ENCODE data around the gene PRRX2. TPM values are rescaled to one million over a fixed set of nuclear protein-coding genes. Genes with fewer than 3 reads are reported as not detected.

Gene PRRX2
- total and polyA plus RNA-seq, 2 of the 13 experiments (the other 11 are each of a cell fraction or from before 2014, with no cell fraction given): 0.05 TPM; not detected in 1

DNA sequence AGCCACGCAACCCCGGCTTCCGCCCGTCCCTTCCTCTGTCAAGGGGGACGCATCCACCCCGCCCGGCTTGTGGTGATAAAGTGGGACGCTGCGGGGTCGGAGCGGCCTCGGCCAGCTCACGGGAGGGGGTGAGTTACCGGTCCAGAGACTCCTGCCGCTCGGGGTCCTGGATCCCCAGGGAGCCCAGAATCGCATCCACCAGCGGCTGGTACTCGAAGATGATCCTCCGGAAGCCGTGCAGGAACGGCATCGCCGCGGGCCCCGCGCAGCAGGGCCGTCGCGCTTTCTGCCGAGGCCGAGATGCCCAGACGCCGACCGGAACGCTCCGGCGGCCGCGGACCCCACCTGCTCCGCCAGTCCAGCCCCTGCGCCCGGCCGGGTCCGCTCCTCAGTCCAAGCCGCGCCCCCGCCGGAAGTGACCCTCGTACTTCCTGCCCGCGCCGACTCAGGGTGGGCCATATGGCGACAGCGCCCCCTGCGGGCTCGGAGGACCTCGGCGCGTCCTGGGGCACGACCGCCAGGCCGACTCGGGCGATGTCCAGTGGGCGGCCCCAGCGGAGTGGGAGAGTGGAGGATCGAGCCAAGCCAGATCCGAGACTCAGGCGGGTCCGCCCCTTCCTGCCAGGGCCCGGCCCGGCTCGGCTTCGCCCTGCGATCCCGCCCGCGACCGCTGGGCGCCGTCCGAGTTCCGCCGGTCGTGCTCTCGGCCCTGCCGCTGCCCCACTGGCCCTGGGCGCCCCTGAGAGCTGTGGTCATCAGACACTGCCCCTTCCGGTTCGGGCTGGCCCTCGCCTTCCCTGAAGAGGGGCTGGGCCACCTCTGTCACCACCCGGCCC is 23.5 kb upstream of the PRRX2 start, which contains the start of gene ASB6 (continued):
- TF ChIP-seq, protein P1, sequence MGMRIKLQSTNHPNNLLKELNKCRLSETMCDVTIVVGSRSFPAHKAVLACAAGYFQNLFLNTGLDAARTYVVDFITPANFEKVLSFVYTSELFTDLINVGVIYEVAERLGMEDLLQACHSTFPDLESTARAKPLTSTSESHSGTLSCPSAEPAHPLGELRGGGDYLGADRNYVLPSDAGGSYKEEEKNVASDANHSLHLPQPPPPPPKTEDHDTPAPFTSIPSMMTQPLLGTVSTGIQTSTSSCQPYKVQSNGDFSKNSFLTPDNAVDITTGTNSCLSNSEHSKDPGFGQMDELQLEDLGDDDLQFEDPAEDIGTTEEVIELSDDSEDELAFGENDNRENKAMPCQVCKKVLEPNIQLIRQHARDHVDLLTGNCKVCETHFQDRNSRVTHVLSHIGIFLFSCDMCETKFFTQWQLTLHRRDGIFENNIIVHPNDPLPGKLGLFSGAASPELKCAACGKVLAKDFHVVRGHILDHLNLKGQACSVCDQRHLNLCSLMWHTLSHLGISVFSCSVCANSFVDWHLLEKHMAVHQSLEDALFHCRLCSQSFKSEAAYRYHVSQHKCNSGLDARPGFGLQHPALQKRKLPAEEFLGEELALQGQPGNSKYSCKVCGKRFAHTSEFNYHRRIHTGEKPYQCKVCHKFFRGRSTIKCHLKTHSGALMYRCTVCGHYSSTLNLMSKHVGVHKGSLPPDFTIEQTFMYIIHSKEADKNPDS (CRISPR knock-in tag; IDR thresholded peaks at IDR 0.05): no peak
- TF ChIP-seq ZNF17 (CRISPR knock-in tag; IDR thresholded peaks at IDR 0.05) (no peak), ZNF646 (CRISPR knock-in tag; IDR thresholded peaks at IDR 0.05) (no peak), SMYD3 (CRISPR knock-in tag; IDR thresholded peaks at IDR 0.05) (peak; percentile 67; the same call in 1 of the 2 replicates), RFXAP (CRISPR knock-in tag; IDR thresholded peaks at IDR 0.05; ENCODE audit: borderline replicate concordance) (peak; percentile 85), ZNF724P (CRISPR knock-in tag; IDR thresholded peaks at IDR 0.05; ENCODE audit: borderline replicate concordance) (no peak), ZNF577 (CRISPR knock-in tag; IDR thresholded peaks at IDR 0.05; ENCODE audit: borderline replicate concordance, low read depth) (no peak), ZNF296 (CRISPR knock-in tag; conservative IDR thresholded peaks at IDR 0.05) (peak; percentile 99), ZNF24 (IDR thresholded peaks at IDR 0.05) (no peak), CHD2 (IDR thresholded peaks at IDR 0.05; ENCODE audit: low read depth, low read length) (no peak), ZBTB33 (CRISPR knock-in tag; IDR thresholded peaks at IDR 0.05) (peak; percentile 85), MEIS2 (CRISPR knock-in tag; IDR thresholded peaks at IDR 0.05) (peak; percentile 72; the same call in 1 of the 2 replicates), ZNF713 (CRISPR knock-in tag; IDR thresholded peaks at IDR 0.05) (0 out of 2 replicates have a peak, but pooled peaks have one; percentile 19), TAF15 (IDR thresholded peaks at IDR 0.05; ENCODE audit: low read depth, low read length, poor library complexity, severe bottlenecking) (peak; percentile 64), ZMAT3 (CRISPR knock-in tag; conservative IDR thresholded peaks at IDR 0.05) (peak; percentile 96)
- TF ChIP-seq, protein P2, sequence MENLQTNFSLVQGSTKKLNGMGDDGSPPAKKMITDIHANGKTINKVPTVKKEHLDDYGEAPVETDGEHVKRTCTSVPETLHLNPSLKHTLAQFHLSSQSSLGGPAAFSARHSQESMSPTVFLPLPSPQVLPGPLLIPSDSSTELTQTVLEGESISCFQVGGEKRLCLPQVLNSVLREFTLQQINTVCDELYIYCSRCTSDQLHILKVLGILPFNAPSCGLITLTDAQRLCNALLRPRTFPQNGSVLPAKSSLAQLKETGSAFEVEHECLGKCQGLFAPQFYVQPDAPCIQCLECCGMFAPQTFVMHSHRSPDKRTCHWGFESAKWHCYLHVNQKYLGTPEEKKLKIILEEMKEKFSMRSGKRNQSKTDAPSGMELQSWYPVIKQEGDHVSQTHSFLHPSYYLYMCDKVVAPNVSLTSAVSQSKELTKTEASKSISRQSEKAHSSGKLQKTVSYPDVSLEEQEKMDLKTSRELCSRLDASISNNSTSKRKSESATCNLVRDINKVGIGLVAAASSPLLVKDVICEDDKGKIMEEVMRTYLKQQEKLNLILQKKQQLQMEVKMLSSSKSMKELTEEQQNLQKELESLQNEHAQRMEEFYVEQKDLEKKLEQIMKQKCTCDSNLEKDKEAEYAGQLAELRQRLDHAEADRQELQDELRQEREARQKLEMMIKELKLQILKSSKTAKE (CRISPR knock-in tag; IDR thresholded peaks at IDR 0.05; ENCODE audit: borderline replicate concordance): 0 out of 2 replicates have a peak, but pooled peaks have one; percentile 12

Measured in HepG2 (cell line).